Astrocyte of the cerebellum (primary cell): Measurements from ENCODE around the gene NFX1.
"Not testable (repeated sequence)": the region's sequence is repeated elsewhere in the genome, so short reads cannot be mapped to it uniquely, and the experiment has no call there.

Experiments
- DNase-seq: peaks from one replicate; pipeline ENCODE4 v3.0.0-alpha.2; 2011; ENCODE audit warnings: low read depth
- H3K4me3 ChIP-seq: 2 replicates; pipeline ENCODE4 v1.5.1; 2011; ENCODE audit warnings: mild to moderate bottlenecking, low read depth, low read length, moderate library complexity
- CTCF ChIP-seq: IDR thresholded peaks from 2 replicates; pipeline ENCODE4 v1.5.1; 2012; ENCODE audit warnings: low read length, low read depth, moderate library complexity, mild to moderate bottlenecking; ENCODE audit errors: missing control alignments
- in situ Hi-C: cut with HindIII; loops from 2 replicates; pipeline ENCODE4 v1.10.0; 2017; ENCODE audit warnings: low sequenced_read_pairs

Gene NFX1

DNA sequence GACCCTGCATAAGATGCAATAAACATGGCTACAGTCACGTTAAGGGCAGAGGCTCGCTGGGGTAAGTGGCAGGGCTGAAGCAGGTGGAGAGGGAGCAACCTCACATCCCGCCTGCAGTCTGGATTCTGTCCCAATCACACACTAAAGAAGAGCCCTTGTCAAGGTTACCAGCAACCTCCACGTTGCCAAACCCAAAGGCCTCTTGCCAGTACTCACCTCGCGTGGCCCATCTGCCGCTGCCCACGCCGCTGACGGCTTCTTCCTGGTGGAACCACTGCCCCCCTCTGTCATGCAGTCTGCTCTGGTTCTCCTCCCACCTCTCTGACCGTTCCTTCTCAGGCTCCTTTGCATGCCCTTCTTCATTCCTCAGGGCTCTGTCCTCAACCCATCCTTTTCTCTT is 103.3 kb downstream of the NFX1 start:
- in situ Hi-C loops, result no loop called here
- TF ChIP-seq CTCF, result no peak
- DNase-seq, result no peak
- no peak overlapping the region for H3K4me3 ChIP-seq

DNA sequence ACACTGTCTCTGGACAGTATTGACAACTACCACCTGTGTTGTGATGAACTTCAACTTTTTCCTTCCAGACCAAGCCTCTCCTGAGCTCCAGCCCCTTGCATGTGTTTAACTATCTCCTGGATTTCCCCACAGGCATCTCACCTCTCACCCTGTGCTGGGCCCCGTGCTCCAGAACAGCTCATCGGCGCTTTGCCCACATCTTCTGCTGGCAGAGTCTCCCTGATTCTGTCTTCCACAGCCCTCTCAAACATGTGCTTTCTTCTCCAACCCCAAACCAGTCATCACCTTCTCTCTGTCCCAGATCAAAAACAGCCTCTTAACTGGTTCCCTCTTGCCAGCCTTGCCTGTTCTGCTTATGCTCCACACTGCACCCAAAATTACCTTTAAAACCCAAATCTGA is 103.7 kb downstream of the NFX1 start:
- DNase-seq, H3K4me3 ChIP-seq, in situ Hi-C loops: not testable (repeated sequence)

DNA sequence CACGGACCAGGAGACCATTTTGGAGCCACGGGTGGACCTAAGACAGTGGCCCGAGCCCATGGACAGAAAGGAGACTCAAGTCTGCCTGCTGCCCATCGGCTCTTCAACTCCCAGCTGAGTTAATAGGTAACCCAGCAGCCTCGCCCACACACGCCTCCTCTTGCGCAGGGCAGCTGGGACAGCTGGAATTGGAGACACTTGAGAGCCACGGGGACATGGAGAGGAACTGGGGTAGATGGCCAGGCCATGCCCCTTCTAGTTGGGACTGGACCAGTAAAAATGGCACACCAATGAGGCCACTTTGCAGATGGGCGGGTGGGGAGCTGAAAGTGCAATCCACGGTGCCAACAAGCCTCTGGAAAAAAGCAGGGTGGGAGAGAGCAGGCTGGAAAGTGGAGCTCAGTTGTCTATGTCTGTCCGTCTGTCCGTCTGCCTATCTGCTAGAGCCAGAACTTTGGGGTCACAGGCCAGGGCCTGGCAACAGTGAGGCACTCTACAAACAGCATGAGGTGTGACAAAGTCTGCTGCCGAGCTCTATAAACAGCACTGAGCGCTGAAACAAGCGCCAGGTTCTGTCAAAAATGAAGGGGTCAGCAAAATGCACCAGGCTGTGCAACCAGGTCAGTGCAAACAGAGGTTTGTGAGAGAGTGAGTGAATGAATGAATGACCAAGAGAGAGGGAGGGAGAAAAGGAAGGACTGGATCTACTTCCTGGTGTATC is 105.0 kb downstream of the NFX1 start:
- DNase-seq, H3K4me3 ChIP-seq, in situ Hi-C loops: not testable (repeated sequence)

GRCh38 chr9:33397801-33398200 is 107.5 kb downstream of the NFX1 start:
- H3K4me3 ChIP-seq, in situ Hi-C loops, DNase-seq: not testable (repeated sequence)

DNA sequence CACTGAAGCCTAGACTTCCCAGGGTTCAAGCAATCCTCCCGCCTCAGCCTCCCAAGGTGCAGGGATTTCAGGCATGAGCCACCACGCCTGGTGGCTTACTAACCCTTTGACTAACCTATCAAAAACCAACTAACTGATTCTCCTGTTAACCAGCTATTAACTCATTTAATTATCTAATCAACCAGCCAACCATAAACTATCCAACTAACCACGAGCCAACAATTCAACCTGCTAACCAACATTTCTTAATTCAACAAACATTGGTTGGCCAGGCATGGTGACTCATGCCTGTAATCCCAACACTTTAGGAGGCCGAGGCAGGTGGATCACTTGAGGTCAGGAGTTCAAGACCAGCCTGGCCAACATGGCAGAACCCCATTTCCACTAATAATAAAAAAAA is 108.7 kb downstream of the NFX1 start:
- in situ Hi-C loops, H3K4me3 ChIP-seq: not testable (repeated sequence)

GRCh38 chr9:33401809-33402208 is 111.5 kb downstream of the NFX1 start:
- DNase-seq, H3K4me3 ChIP-seq, in situ Hi-C loops: not testable (repeated sequence)

More for the DNA sequence above, 108.7 kb downstream of the NFX1 start:
- not testable (repeated sequence) for DNase-seq

- DNase-seq, in situ Hi-C loops, H3K4me3 ChIP-seq: not testable (repeated sequence)
Observed at GRCh38 chr9:33402371-33402770, 112.1 kb downstream of the NFX1 start, which contains the start of gene AQP7. Gene AQP7 (minus strand): TSS chr9:33402568. CDS start chr9:33401262, 1,306 bp downstream.

DNA sequence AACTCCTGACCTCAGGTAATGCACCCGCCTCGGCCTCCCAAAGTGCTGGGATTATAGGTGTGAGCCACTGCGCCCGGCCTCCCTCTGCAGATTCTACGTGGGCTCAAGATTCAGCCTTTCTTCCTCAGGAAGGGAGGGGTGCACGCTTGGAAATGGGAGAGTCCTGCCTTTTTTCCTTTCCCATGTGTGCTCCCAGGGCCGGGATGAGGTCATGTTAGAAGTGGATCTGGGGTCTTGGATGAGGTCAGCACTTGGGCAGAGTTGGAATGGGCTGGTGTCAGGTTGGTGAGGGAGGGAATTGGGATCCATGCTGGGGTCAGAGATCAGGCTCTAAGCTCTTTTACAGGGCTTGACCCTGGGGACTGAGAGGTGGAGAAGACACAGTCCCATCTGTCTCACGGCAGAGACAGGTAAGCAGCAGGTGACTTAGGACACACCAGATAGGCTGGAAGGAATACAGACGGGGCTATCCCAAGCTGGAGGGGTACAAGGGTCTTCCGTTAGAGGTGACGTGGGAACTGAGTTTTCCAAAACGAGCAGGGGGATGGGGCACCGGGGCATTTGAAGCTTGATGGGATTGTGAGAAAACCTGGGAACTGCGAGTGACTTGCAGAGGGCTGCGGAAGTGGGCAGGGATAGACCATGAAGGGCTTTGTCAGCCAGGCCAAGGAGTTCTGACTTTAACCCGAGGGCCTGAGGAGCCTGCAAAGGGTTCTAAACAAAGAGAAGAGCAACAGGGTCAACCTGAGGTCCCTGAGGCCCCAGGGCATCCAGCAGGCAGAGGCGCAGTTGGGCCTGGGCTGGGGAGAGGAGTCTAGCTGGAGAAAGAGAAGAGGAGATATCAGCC is 113.8 kb downstream of the NFX1 start:
- in situ Hi-C loops, result no loop called here
- no peak overlapping the region for H3K4me3 ChIP-seq
- no peak for DNase-seq
- TF ChIP-seq CTCF, result no peak

DNA sequence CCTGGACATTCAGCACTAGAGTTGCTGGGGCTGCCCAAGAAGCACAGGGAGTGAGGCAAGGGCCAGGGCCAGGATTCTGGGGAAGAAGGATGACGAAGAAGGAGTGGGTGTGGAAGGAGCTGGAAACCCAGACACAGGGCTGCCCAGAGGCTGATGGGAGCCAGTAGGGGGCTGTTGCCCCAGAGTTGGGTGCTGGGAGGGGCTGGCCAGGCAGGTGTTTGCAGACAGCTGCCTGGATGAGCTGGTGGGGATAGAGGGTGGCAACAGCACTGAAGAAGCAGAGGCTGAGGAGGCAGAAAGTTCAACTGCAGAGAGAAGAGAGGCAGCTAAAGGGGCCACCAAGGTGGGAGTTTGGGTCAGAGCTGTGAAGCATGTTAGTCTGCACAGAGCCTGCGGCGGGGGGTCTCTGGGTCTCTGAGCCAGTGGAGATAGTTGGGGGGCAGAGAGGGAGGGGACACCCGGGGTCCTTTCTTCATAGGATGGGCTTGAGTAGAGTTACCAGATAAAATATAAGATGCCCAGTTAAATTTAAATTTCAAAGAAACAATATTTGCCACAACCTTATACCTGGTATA is 114.6 kb downstream of the NFX1 start:
- in situ Hi-C loops, result loop anchor here (5.0 kb wide), 1 partner anchor 52 kb away; no protein-coding TSS in a partner anchor
- no peak for TF ChIP-seq CTCF
- no peak for DNase-seq
- H3K4me3 ChIP-seq, result no peak overlapping the region
